ENCODE results near the gene ATP9B. TPM values are rescaled to one million over a fixed set of nuclear protein-coding genes. Genes with fewer than 3 reads are reported as not detected.

Gene ATP9B, protein sequence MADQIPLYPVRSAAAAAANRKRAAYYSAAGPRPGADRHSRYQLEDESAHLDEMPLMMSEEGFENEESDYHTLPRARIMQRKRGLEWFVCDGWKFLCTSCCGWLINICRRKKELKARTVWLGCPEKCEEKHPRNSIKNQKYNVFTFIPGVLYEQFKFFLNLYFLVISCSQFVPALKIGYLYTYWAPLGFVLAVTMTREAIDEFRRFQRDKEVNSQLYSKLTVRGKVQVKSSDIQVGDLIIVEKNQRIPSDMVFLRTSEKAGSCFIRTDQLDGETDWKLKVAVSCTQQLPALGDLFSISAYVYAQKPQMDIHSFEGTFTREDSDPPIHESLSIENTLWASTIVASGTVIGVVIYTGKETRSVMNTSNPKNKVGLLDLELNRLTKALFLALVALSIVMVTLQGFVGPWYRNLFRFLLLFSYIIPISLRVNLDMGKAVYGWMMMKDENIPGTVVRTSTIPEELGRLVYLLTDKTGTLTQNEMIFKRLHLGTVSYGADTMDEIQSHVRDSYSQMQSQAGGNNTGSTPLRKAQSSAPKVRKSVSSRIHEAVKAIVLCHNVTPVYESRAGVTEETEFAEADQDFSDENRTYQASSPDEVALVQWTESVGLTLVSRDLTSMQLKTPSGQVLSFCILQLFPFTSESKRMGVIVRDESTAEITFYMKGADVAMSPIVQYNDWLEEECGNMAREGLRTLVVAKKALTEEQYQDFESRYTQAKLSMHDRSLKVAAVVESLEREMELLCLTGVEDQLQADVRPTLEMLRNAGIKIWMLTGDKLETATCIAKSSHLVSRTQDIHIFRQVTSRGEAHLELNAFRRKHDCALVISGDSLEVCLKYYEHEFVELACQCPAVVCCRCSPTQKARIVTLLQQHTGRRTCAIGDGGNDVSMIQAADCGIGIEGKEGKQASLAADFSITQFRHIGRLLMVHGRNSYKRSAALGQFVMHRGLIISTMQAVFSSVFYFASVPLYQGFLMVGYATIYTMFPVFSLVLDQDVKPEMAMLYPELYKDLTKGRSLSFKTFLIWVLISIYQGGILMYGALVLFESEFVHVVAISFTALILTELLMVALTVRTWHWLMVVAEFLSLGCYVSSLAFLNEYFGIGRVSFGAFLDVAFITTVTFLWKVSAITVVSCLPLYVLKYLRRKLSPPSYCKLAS
- polyA plus RNA-seq (2013, experiment 1 of 4): 23.9 TPM
- polyA plus RNA-seq (2013, experiment 2 of 4): 25.6 TPM
- 17.0 TPM for polyA plus RNA-seq (2013, experiment 3 of 4)
- 17.6 TPM for polyA plus RNA-seq (2013, experiment 4 of 4)

DNA sequence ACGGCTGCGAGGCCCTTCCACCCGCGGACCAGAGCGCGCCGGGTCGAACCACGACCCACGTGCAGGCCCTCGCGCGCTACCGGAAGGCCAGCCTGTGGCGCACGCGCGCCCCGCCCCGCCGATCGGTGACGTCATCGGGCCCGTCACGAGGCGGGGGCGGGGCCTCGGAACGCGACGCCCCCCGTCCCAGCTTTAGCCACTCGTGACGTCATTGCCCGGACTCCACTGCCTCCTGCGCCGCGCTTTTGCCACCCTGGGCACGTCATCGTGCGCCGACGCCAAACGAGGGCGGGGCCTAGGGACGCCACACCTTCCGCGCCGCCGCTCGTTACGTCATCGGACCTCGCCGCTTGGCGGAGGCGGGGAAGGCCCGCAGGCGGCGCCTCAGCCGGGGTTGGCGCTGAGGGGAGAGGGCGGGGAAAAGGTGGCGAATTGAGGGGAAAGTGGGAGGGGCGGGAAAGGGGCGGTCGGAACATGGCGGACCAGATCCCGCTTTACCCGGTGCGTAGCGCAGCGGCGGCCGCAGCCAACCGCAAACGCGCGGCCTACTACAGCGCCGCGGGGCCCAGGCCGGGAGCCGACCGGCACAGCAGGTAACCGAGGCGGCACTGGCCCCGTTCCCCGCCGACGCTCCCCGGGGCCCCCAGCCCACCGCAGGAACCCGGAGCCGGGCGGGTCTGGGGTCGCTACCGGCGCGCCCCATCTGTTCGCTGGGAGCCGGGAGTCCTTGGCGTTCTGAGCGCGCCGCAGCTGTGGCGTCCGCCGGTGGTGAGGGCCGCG, at the start of gene ATP9B:
TSS of gene ATP9B (plus strand) at position 458 of the 780 bp plus-strand sequence. CDS start at position 475, 17 bp downstream.
- Histone ChIP-seq H3K9me3 (ENCODE audit: control insufficient read depth, low read length) (peaks cover 6% of the 10 kb centered on the region), H3K4me3 (ENCODE audit: insufficient read depth, low read depth, low read length) (peak within 1 kb of the TSS; percentile 95), H3K36me3 (ENCODE audit: control insufficient read depth, insufficient read depth, low read length) (peaks cover 2% of the 10 kb centered on the region), H3K27me3 (ENCODE audit: control insufficient read depth, insufficient read depth, low read length, poor library complexity, severe bottlenecking) (peaks cover 3% of the 10 kb centered on the region), H3K4me1 (ENCODE audit: control insufficient read depth, insufficient read depth, low read length) (no peaks in the 10 kb centered on the region), H3K27ac (ENCODE audit: insufficient read depth, low read depth, low read length, poor library complexity, severe bottlenecking) (peak within 1 kb of the TSS; percentile 86)
- WGBS, 2 experiments: 3 to 4% methylated on average over 112 of the region's 112 CpGs

DNA sequence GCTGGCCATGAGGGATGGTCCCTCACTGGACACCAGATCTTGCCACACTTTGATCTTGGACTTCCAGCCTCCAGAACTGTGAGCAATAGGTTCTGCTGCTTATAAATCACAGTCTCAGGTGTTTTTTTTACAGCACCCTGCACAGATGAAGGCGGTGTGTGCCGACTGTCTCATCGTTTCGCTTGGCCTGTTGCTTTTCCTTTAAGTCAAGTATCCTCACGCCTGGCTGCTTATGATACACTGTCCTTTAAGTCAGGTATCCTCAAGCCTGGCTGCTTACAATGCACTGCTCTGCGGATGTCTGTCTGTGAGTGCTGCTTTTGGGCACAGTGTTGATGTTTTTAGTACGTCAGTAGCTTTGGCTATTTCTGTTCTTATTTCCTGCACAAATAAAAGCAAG, 49.3 kb upstream of the ATP9B start:
- WGBS, 2 experiments: 81% methylated on average over 7 of the region's 7 CpGs
- H3K4me3 ChIP-seq (ENCODE audit: insufficient read depth, low read depth, low read length): no peak overlapping the region
- no peaks in the 10 kb centered on the region for H3K27me3 ChIP-seq (ENCODE audit: control insufficient read depth, insufficient read depth, low read length, poor library complexity, severe bottlenecking)
- H3K36me3 ChIP-seq (ENCODE audit: control insufficient read depth, insufficient read depth, low read length): no peaks in the 10 kb centered on the region
- no peaks in the 10 kb centered on the region for H3K4me1 ChIP-seq (ENCODE audit: control insufficient read depth, insufficient read depth, low read length)
- H3K9me3 ChIP-seq (ENCODE audit: control insufficient read depth, low read length): peaks cover 2% of the 10 kb centered on the region
- H3K27ac ChIP-seq (ENCODE audit: insufficient read depth, low read depth, low read length, poor library complexity, severe bottlenecking): no peak overlapping the region

DNA sequence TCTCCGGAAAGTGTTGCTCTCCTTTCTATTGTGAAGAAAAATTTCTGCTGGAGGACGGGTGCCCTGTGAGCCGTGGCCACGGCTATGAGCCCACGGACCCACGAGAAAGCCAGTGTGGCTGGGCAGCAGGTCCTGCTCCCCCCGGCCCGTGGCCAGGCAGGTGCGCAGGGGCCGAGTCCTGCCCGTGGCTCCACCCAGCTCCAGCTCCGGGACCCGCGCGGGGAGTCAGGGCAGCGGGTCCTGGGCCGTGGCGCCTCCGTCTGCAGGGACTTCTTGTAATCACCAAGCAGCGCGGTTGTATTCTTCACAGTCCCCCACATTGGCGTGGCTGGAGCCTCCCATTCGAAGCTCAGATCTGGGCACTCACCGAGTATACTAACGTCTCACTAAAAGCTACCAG, 46.6 kb upstream of the ATP9B start:
- Histone ChIP-seq H3K4me1 (ENCODE audit: control insufficient read depth, insufficient read depth, low read length) (no peaks in the 10 kb centered on the region), H3K27me3 (ENCODE audit: control insufficient read depth, insufficient read depth, low read length, poor library complexity, severe bottlenecking) (no peaks in the 10 kb centered on the region), H3K4me3 (ENCODE audit: insufficient read depth, low read depth, low read length) (no peak overlapping the region), H3K36me3 (ENCODE audit: control insufficient read depth, insufficient read depth, low read length) (no peaks in the 10 kb centered on the region), H3K9me3 (ENCODE audit: control insufficient read depth, low read length) (peaks cover 2% of the 10 kb centered on the region), H3K27ac (ENCODE audit: insufficient read depth, low read depth, low read length, poor library complexity, severe bottlenecking) (no peak overlapping the region)
- WGBS, 2 experiments: 93 to 95% methylated on average over 25 of the region's 25 CpGs

DNA sequence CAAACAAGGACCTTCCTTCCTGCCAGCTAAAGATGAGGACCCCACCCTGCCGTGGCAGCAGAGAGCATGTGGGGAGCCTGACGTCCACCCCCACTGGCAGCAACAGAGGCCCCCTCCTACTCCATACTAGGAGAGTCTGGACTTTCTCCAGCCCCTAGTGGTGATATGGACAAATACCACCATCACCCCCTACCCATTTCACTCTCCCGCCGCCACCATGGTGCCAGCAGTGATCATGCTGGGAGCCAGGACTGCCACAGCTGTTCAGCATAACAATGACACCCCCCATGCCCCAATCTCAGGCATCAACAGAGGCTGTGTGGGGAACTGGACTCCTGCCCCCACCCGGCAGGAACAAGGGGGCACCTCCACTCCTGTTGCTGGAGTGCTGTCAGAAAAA, 42.7 kb upstream of the ATP9B start:
- Histone ChIP-seq H3K9me3 (ENCODE audit: control insufficient read depth, low read length) (peaks cover 2% of the 10 kb centered on the region), H3K27me3 (ENCODE audit: control insufficient read depth, insufficient read depth, low read length, poor library complexity, severe bottlenecking) (no peaks in the 10 kb centered on the region), H3K4me1 (ENCODE audit: control insufficient read depth, insufficient read depth, low read length) (no peaks in the 10 kb centered on the region), H3K4me3 (ENCODE audit: insufficient read depth, low read depth, low read length) (no peak overlapping the region), H3K36me3 (ENCODE audit: control insufficient read depth, insufficient read depth, low read length) (no peaks in the 10 kb centered on the region), H3K27ac (ENCODE audit: insufficient read depth, low read depth, low read length, poor library complexity, severe bottlenecking) (no peak overlapping the region)
- 25 to 39% methylated on average over 5 of the region's 5 CpGs for WGBS, 2 experiments

DNA sequence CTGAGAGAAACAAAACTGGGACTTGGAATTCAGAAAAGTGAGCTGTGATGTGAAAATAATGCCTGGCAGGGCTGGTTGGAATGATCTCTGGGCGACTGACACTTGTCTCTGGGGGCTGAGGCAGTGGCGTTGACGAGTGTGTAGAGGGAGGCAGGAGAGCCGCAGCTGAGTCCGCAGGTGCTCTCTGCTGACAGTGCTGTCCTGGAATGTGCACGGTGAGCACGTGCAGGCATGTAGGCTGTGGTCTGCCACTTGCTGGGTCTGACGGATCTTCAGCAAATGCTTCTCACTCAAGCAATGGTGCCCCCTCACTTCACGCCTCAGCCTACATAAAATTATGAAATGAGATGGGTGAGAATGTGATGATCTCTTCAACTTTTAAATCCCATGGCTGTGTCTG, 38.5 kb upstream of the ATP9B start:
- Histone ChIP-seq H3K36me3 (ENCODE audit: control insufficient read depth, insufficient read depth, low read length) (no peaks in the 10 kb centered on the region), H3K4me3 (ENCODE audit: insufficient read depth, low read depth, low read length) (no peak overlapping the region), H3K27ac (ENCODE audit: insufficient read depth, low read depth, low read length, poor library complexity, severe bottlenecking) (no peak overlapping the region), H3K4me1 (ENCODE audit: control insufficient read depth, insufficient read depth, low read length) (no peaks in the 10 kb centered on the region), H3K9me3 (ENCODE audit: control insufficient read depth, low read length) (no peaks in the 10 kb centered on the region), H3K27me3 (ENCODE audit: control insufficient read depth, insufficient read depth, low read length, poor library complexity, severe bottlenecking) (no peaks in the 10 kb centered on the region)
- 92 to 94% methylated on average over 9 of the region's 9 CpGs for WGBS, 2 experiments

DNA sequence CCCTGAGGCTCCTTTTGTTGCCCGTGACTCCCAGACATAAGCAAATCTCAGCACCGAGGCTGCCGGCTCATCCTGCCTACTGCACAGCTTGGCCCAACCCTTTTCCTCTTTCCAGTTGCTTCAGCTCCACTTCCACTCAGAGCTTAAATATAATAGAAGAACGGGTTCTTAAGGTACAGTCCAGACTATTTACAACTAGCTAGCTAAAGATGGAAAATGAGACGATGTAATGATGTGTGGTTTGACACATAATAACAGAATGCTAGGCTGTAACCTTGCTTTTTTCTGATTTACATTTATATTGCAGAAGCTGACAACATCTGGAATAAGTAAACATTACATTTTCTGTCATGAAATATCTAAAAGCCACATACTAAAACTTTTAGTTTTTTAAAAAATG, 26.9 kb upstream of the ATP9B start:
- Histone ChIP-seq H3K4me1 (ENCODE audit: control insufficient read depth, insufficient read depth, low read length) (no peaks in the 10 kb centered on the region), H3K27ac (ENCODE audit: insufficient read depth, low read depth, low read length, poor library complexity, severe bottlenecking) (no peak overlapping the region), H3K4me3 (ENCODE audit: insufficient read depth, low read depth, low read length) (no peak overlapping the region), H3K9me3 (ENCODE audit: control insufficient read depth, low read length) (no peaks in the 10 kb centered on the region), H3K36me3 (ENCODE audit: control insufficient read depth, insufficient read depth, low read length) (no peaks in the 10 kb centered on the region), H3K27me3 (ENCODE audit: control insufficient read depth, insufficient read depth, low read length, poor library complexity, severe bottlenecking) (no peaks in the 10 kb centered on the region)
- WGBS, 2 experiments: 90 to 91% methylated on average over 5 of the region's 5 CpGs

DNA sequence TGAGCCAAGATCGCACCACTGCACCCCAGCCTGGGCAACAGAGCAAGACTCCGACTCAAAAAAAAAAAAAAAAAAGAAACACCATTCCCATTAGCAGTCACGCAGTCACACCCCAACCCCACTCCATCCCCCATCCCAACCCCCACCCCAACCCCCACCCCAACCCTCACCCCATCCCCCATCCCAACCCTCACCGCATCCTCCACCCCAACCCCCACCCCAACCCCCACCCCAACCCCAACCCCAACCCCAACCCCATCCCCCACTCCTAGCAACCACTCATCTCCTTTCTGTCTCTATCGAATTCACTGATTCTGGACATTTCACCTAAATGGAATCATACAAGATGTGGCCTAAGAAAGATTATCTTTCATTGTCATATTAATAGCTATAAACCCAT, 25.9 kb upstream of the ATP9B start:
- no peaks in the 10 kb centered on the region for H3K27me3 ChIP-seq (ENCODE audit: control insufficient read depth, insufficient read depth, low read length, poor library complexity, severe bottlenecking)
- no peaks in the 10 kb centered on the region for H3K4me1 ChIP-seq (ENCODE audit: control insufficient read depth, insufficient read depth, low read length)
- 89% methylated on average over 1 of the region's 5 CpGs; no CpG with 5 or more reads in 1 of the 2 experiments for WGBS, 2 experiments
- H3K36me3 ChIP-seq (ENCODE audit: control insufficient read depth, insufficient read depth, low read length): no peaks in the 10 kb centered on the region
- H3K4me3 ChIP-seq (ENCODE audit: insufficient read depth, low read depth, low read length): no peak overlapping the region
- no peak overlapping the region for H3K27ac ChIP-seq (ENCODE audit: insufficient read depth, low read depth, low read length, poor library complexity, severe bottlenecking)
- H3K9me3 ChIP-seq (ENCODE audit: control insufficient read depth, low read length): no peaks in the 10 kb centered on the region

DNA sequence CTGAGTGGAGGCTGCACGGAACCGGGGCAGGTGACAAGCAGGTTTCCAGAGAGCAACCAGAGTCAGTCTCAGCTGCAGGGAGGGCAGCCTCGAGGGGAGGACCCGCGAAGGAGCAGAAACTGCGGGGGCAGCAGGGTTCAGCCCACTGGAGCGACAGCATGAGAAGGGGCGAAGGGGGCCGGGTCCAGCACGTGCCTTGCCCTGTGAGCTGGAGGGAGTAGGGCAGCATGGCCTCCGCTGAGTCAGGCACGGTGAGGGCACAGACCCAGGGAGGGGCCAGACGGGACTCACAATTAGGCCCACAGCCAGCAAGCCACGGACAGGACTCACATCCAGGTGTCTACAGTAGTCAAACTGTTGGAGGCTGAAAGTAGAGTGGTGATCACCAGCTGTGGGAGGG, 22.7 kb upstream of the ATP9B start:
- WGBS, 2 experiments: 82% methylated on average over 14 of the region's 14 CpGs
- H3K27me3 ChIP-seq (ENCODE audit: control insufficient read depth, insufficient read depth, low read length, poor library complexity, severe bottlenecking): no peaks in the 10 kb centered on the region

DNA sequence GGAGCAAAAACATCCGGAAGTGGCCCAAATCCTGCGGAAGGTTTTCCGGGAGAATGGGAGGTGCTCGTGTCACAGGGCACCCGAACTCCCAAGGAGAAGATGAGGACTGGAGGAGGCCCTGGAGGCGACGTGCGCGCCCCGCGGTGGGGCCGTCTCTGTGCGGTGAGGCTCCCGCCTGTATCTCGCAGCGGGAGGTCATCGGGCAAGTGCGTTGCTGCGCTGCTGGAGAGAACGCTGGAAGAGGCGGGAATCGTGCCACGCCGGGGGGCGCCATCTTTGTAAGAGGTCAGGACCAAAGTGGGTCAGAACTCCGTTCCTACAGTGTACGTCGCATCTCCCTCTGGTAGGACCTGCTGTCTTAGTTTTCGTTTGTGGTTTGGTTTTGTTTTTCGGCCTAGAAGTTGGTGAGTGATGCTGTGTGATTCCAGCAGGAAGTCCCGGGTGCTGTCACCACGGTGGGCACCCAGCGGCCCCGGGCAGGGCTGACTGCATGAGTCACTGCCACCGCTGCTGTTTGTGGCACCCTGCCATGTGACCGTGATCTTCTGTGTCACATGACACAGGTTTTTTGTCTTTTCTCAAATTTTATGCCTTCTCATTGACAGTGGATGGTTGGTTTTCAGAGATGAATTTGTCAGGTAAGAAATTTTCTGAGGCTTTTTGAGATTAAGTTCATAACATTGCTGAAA, 21.5 kb upstream of the ATP9B start:
- H3K9me3 ChIP-seq (ENCODE audit: control insufficient read depth, low read length): no peaks in the 10 kb centered on the region
- no peaks in the 10 kb centered on the region for H3K36me3 ChIP-seq (ENCODE audit: control insufficient read depth, insufficient read depth, low read length)
- H3K4me3 ChIP-seq (ENCODE audit: insufficient read depth, low read depth, low read length): no peak overlapping the region
- 95% methylated on average over 36 of the region's 36 CpGs for WGBS, 2 experiments
- no peak overlapping the region for H3K27ac ChIP-seq (ENCODE audit: insufficient read depth, low read depth, low read length, poor library complexity, severe bottlenecking)
- no peaks in the 10 kb centered on the region for H3K27me3 ChIP-seq (ENCODE audit: control insufficient read depth, insufficient read depth, low read length, poor library complexity, severe bottlenecking)
- no peaks in the 10 kb centered on the region for H3K4me1 ChIP-seq (ENCODE audit: control insufficient read depth, insufficient read depth, low read length)

More for the DNA sequence above, 22.7 kb upstream of the ATP9B start:
- Histone ChIP-seq H3K4me1 (ENCODE audit: control insufficient read depth, insufficient read depth, low read length) (no peaks in the 10 kb centered on the region), H3K27ac (ENCODE audit: insufficient read depth, low read depth, low read length, poor library complexity, severe bottlenecking) (no peak overlapping the region), H3K36me3 (ENCODE audit: control insufficient read depth, insufficient read depth, low read length) (no peaks in the 10 kb centered on the region), H3K4me3 (ENCODE audit: insufficient read depth, low read depth, low read length) (no peak overlapping the region), H3K9me3 (ENCODE audit: control insufficient read depth, low read length) (no peaks in the 10 kb centered on the region)

All from ectodermal cell (in vitro differentiated cells).